HEK293T (cell line): ENCODE data around the gene MZT1.

ENCODE experiments used
- CTCF ChIA-PET: fragments of 350-600 bp; formaldehyde crosslinking; extraction: SDS; loops from one replicate; lab custom pipeline; 2021; ENCODE audit warnings: antibody characterized with exemption, inconsistent platforms; lab: Yijun Ruan, JAX
- POLR2A ChIA-PET: fragments of 350-600 bp; formaldehyde crosslinking; extraction: SDS; loops from one replicate; lab custom pipeline; 2020; ENCODE audit warnings: antibody characterized with exemption, inconsistent platforms; lab: Yijun Ruan, JAX
- DNase-seq: peaks from one replicate; pipeline ENCODE4 v3.0.0; 2012; ENCODE audit warnings: mixed read lengths; ENCODE audit errors: extremely low spot score
- ARNT ChIP-seq: fragments of 450-650 bp; IDR thresholded peaks from 2 replicates; pipeline ENCODE4 v1.6.1; 2017; ENCODE audit warnings: mild to moderate bottlenecking
- BHLHE40 ChIP-seq: fragments of 450-650 bp; IDR thresholded peaks from 2 replicates; pipeline ENCODE4 v1.6.1; 2016; ENCODE audit warnings: mild to moderate bottlenecking, moderate library complexity, borderline replicate concordance
- CTBP1 ChIP-seq: fragments of 450-650 bp; IDR thresholded peaks from 2 replicates; pipeline ENCODE4 v1.6.1; 2016; ENCODE audit warnings: borderline replicate concordance
- ELF4 ChIP-seq: fragments of 450-650 bp; IDR thresholded peaks from 2 replicates; pipeline ENCODE4 v1.6.1; 2017; ENCODE audit warnings: antibody characterized with exemption
- FOXA1 ChIP-seq: fragments of 450-650 bp; IDR thresholded peaks from 2 replicates; pipeline ENCODE4 v1.6.1; 2016; ENCODE audit warnings: mild to moderate bottlenecking
- FOXK2 ChIP-seq: fragments of 450-650 bp; IDR thresholded peaks from 2 replicates; pipeline ENCODE4 v1.6.1; 2016; ENCODE audit warnings: mild to moderate bottlenecking
- FOXM1 ChIP-seq: fragments of 450-650 bp; IDR thresholded peaks from 2 replicates; pipeline ENCODE4 v1.6.1; 2017; ENCODE audit warnings: mild to moderate bottlenecking, borderline replicate concordance
- HDGF ChIP-seq: fragments of 450-650 bp; IDR thresholded peaks from 2 replicates; pipeline ENCODE4 v1.6.1; 2017; ENCODE audit warnings: antibody characterized with exemption, borderline replicate concordance
- L3MBTL2 ChIP-seq: fragments of 450-650 bp; conservative IDR thresholded peaks from 2 replicates; pipeline ENCODE4 v1.6.1; 2016; ENCODE audit warnings: mild to moderate bottlenecking
- LEF1 ChIP-seq: fragments of 450-650 bp; IDR thresholded peaks from 2 replicates; pipeline ENCODE4 v1.6.1; 2017; ENCODE audit warnings: mild to moderate bottlenecking, borderline replicate concordance
- NFRKB ChIP-seq: fragments of 450-650 bp; IDR thresholded peaks from 2 replicates; pipeline ENCODE4 v1.6.1; 2016; ENCODE audit warnings: mild to moderate bottlenecking, moderate library complexity
- SP1 ChIP-seq: fragments of 450-650 bp; IDR thresholded peaks from 2 replicates; pipeline ENCODE4 v1.6.1; 2017
- SUZ12 ChIP-seq: fragments of 450-650 bp; IDR thresholded peaks from 2 replicates; pipeline ENCODE4 v1.6.1; 2016; ENCODE audit warnings: mild to moderate bottlenecking
- TARDBP ChIP-seq: fragments of 450-650 bp; IDR thresholded peaks from 2 replicates; pipeline ENCODE4 v1.6.1; 2016
- ZNF384 ChIP-seq: fragments of 450-650 bp; IDR thresholded peaks from 2 replicates; pipeline ENCODE4 v1.6.1; 2016
- TF ChIP-seq, protein P1 (sequence below): fragments of 450-650 bp; IDR thresholded peaks from 2 replicates; pipeline ENCODE4 v1.6.1; 2016

MZT1 gene

DNA sequence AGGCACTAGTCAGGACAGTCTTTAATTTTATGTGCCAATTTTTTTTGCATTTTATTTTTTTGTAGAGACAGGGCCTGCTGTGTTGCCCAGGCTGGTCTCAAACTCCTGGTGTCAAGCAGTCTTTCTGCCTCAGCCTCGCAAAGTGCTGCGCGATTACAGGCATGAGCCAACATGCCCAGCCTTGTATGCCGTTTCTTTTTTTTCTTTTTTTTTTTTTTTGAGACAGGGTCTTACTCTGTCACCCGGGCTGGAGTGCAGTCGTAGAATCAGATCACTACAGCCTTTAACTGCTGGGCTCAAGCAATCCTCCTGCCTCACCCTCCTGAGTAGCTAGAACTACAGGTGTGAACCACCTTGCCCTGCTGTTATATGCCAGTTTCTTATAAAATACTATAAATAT is 26.7 kb upstream of the MZT1 start:
- ChIA-PET CTCF (no interaction called here), POLR2A (no interaction called here)
- TF ChIP-seq L3MBTL2 (no peak), ZNF384 (peak; percentile 64), HDGF (no peak)
- DNase-seq: no peak

DNA sequence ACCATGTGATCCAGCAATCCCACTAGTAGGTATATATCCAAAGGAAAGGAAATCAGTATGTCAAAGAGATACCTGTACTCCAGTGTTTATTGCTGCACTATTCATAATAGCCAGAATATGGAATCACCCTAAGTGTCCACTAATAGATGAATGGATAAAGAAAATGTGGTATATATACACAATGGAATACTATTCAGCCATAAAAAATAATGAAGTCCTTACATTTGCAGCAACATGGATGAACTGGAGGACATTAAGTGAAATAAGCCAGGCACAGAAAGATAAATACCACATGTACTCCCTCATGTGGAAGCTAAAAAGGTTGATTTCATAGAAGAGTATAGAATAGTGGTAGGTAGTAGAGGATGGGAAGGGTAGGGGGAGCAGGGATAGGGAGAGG is 23.8 kb upstream of the MZT1 start:
- CTCF ChIA-PET: no interaction called here
- DNase-seq: no peak
- POLR2A ChIA-PET: no interaction called here
- TF ChIP-seq, protein P1, sequence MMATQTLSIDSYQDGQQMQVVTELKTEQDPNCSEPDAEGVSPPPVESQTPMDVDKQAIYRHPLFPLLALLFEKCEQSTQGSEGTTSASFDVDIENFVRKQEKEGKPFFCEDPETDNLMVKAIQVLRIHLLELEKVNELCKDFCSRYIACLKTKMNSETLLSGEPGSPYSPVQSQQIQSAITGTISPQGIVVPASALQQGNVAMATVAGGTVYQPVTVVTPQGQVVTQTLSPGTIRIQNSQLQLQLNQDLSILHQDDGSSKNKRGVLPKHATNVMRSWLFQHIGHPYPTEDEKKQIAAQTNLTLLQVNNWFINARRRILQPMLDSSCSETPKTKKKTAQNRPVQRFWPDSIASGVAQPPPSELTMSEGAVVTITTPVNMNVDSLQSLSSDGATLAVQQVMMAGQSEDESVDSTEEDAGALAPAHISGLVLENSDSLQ: no peak
- TF ChIP-seq ELF4: no peak
- no peak for TF ChIP-seq FOXM1
- TF ChIP-seq ZNF384: no peak
- TF ChIP-seq FOXK2: no peak
- no peak for TF ChIP-seq CTBP1
- TF ChIP-seq SP1: no peak
- no peak for TF ChIP-seq ARNT
- TF ChIP-seq BHLHE40: no peak
- TF ChIP-seq SUZ12: no peak
- TF ChIP-seq HDGF: no peak
- no peak for TF ChIP-seq NFRKB
- no peak for TF ChIP-seq LEF1
- no peak for TF ChIP-seq TARDBP
- TF ChIP-seq L3MBTL2: no peak
- no peak for TF ChIP-seq FOXA1

DNA sequence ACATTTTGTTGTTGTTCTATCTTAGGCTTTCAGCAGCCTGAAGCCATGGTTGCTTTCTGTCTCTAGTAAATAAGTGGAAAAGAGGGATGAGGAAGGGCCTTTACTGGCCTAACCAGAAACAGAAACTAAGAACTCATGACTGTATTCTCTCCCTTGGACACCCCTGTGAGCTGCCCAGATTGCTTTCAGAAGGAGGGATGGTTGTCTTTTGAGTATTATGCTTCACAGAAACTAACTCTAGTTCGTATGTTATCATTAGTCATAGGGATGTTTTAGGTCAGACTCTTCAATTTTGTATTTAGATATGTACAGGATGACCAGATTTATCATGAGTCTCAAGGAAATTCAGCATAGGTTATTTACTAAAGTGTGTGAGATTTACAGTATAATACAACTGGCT is 17.8 kb upstream of the MZT1 start:
- no peak for DNase-seq
- CTCF ChIA-PET: interaction anchor here (0.6 kb wide), 1 partner anchor 64 kb away, joined by 3 read pairs; no protein-coding TSS in a partner anchor
- POLR2A ChIA-PET: no interaction called here
- TF ChIP-seq HDGF (no peak), ELF4 (no peak), SP1 (no peak), BHLHE40 (no peak), NFRKB (no peak), SUZ12 (no peak), TARDBP (no peak), L3MBTL2 (no peak), FOXK2 (no peak)
- TF ChIP-seq, protein P1: no peak

DNA sequence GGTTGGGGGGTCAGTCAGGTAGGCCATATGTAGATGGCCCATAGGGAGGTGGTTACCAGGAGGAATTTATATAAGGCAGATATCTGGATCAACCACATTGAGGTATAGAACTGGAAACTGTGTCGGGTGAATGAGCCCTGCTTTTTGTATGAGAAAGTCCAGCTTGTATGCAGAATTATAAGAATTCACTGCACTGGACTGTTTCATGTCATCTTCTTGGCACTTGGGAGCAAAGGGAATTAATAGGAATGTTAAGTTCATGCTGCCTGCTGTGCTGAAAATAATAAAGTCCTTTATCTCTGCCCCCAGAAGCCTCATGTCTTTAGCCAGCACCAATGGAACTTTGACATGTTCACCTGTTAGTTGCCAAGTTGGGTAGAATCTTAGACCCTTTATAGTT is 12.6 kb upstream of the MZT1 start:
- ChIA-PET POLR2A (no interaction called here), CTCF (no interaction called here)
- TF ChIP-seq FOXK2 (no peak), BHLHE40 (no peak), SUZ12 (no peak), FOXA1 (no peak), L3MBTL2 (no peak), HDGF (no peak), CTBP1 (no peak), ARNT (no peak), NFRKB (no peak), ELF4 (no peak), FOXM1 (no peak), TARDBP (no peak)
- TF ChIP-seq, protein P1: no peak
- DNase-seq: no peak

DNA sequence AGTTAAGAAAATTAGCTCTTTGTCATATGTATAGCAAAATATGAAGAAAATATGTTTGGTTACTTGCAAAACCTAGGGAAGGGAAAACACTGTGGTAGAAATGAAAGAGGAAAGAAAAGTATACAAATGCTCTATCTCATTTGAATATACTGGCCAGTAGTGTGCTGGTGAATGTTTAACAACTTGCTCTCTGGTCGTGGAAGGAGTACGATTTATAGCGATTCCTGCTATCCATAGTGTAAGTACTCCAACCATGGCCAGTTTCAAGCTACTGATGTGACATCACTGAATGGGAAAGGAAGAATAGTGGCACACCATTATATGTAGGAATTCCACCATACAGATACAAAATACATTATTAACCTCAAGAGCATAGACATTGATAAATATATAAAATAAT is 9.6 kb upstream of the MZT1 start:
- no peak for DNase-seq
- TF ChIP-seq FOXK2: no peak
- no peak for TF ChIP-seq L3MBTL2
- no peak for TF ChIP-seq ARNT
- TF ChIP-seq BHLHE40: no peak
- no peak for TF ChIP-seq FOXA1
- TF ChIP-seq SP1: no peak
- TF ChIP-seq NFRKB: no peak
- no peak for TF ChIP-seq CTBP1
- ChIA-PET CTCF (interaction anchor here (1.1 kb wide), 1 partner anchor 8 kb away, joined by 3 read pairs; no protein-coding TSS in a partner anchor), POLR2A (interaction anchor here (0.7 kb wide), 1 partner anchor 9 kb away, joined by 3 read pairs; the partner anchor contains the start of genes BORA and MZT1)

DNA sequence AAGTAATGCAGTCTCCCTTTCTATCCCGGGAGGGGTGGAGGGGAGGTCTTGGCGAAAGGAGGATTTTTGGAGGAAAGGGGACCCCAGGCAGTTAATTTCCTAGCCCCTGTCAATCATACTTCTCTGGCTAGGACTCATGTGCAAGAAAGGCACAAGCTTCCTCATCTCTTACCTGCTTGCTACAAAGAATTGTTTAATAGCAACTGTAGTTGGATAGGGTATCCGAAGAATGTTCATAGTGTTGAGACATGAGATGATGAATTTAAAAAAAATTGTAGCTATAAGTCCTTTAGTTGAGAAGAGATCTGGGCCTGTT is 819 bp upstream of the MZT1 start:
- no peak for DNase-seq
- POLR2A ChIA-PET: interaction anchor here (0.9 to 2.3 kb wide), 5 partner anchors 9 to 1596 kb away, joined by 3 to 6 read pairs (median 3); no protein-coding TSS in a partner anchor
- CTCF ChIA-PET: interaction anchor here (1.7 kb wide), 1 partner anchor 79 kb away, joined by 5 read pairs; no protein-coding TSS in a partner anchor
- TF ChIP-seq, protein P1: peak; percentile 96
- TF ChIP-seq TARDBP (no peak), ELF4 (0 out of 2 replicates have a peak, but pooled peaks have one; percentile 6)
